ENCODE measurements around the gene TGIF1. TPM values are rescaled to one million over a fixed set of nuclear protein-coding genes. Genes with fewer than 3 reads are reported as not detected.

TGIF1 gene
- polyA plus RNA-seq, 3 donors = 32.2 to 109 (median 39.8) TPM

- intact Hi-C loops (cut with micrococcal nuclease) = no loop called here
- peaks cover 1 to 4% (median 1%) of the 10 kb centered on the region in 3 donors for H3K27me3 Mint-ChIP-seq (ENCODE audit: low read depth in 3 of 3)
- no peak overlapping the region for H3K27ac ChIP-seq (ENCODE audit: low read depth in 1 of 2, low read length in 2 of 2)
- H3K9ac ChIP-seq (ENCODE audit: insufficient read depth, low read length, poor library complexity, severe bottlenecking) = no peak overlapping the region
- H3K4me2 ChIP-seq (replicated peaks; ENCODE audit: extremely low read depth, low read length, poor library complexity, severe bottlenecking) = no peak overlapping the region
- 93% methylated on average over 5 of the region's 9 CpGs for WGBS (ENCODE audit: insufficient coverage)
- no peak overlapping the region for H3K4me3 ChIP-seq (replicated peaks in 1 of 3; ENCODE audit: low read depth in 2 of 3, low read length in 3 of 3)
- no peaks in the 10 kb centered on the region for H3K79me2 ChIP-seq (ENCODE audit: insufficient read depth, low read length)
- H2AFZ ChIP-seq (ENCODE audit: insufficient read depth, low read depth, low read length, poor library complexity, severe bottlenecking) = no peak overlapping the region
- H3K27ac Mint-ChIP-seq = peak overlapping the region in 1 of 7 donors; percentile 14
- peaks cover 7 to 14% of the 10 kb centered on the region in 2 donors for H3K4me1 ChIP-seq (ENCODE audit: control insufficient read depth in 1 of 2, insufficient read depth in 2 of 2, low read length in 2 of 2)
- no peak overlapping the region for H3K4me3 Mint-ChIP-seq
- no peaks in the 10 kb centered on the region for H3K9me3 ChIP-seq (replicated peaks in 1 of 2; ENCODE audit: control insufficient read depth in 1 of 2, insufficient read depth in 1 of 2, low read length in 2 of 2)
- no peaks in the 10 kb centered on the region for H3K27me3 ChIP-seq (ENCODE audit: control insufficient read depth in 2 of 2, insufficient read depth in 2 of 2, low read length in 2 of 2)
- no peaks in the 10 kb centered on the region for H3K36me3 Mint-ChIP-seq
- no peaks in the 10 kb centered on the region for H3K9me3 Mint-ChIP-seq
- peaks cover 18% of the 10 kb centered on the region for H3K4me1 Mint-ChIP-seq
- DNase-seq = no peak
- no peak for TF ChIP-seq CTCF (IDR thresholded peaks at IDR 0.05)
- no peaks in the 10 kb centered on the region for H3K36me3 ChIP-seq (replicated peaks in 1 of 2; ENCODE audit: control insufficient read depth in 1 of 2, insufficient read depth in 2 of 2, low read length in 2 of 2)
- H4K20me1 ChIP-seq (ENCODE audit: insufficient read depth, low read length) = no peaks in the 10 kb centered on the region
These were observed 18.2 kb downstream of the TGIF1 start for GRCh38 chr18:3468066-3468705.

- Histone ChIP-seq H3K9me3 (replicated peaks in 1 of 2; ENCODE audit: control insufficient read depth in 1 of 2, insufficient read depth in 1 of 2, low read length in 2 of 2) (no peaks in the 10 kb centered on the region), H3K79me2 (ENCODE audit: insufficient read depth, low read length) (no peaks in the 10 kb centered on the region), H3K4me3 (replicated peaks in 1 of 3; ENCODE audit: low read depth in 2 of 3, low read length in 3 of 3) (no peak overlapping the region), H3K4me2 (replicated peaks; ENCODE audit: extremely low read depth, low read length, poor library complexity, severe bottlenecking) (no peak overlapping the region), H4K20me1 (ENCODE audit: insufficient read depth, low read length) (no peaks in the 10 kb centered on the region), H3K36me3 (replicated peaks in 1 of 2; ENCODE audit: control insufficient read depth in 1 of 2, insufficient read depth in 2 of 2, low read length in 2 of 2) (no peaks in the 10 kb centered on the region), H3K27me3 (ENCODE audit: control insufficient read depth in 2 of 2, insufficient read depth in 2 of 2, low read length in 2 of 2) (no peaks in the 10 kb centered on the region), H2AFZ (ENCODE audit: insufficient read depth, low read depth, low read length, poor library complexity, severe bottlenecking) (no peak overlapping the region), H3K27ac (ENCODE audit: low read depth in 1 of 2, low read length in 2 of 2) (no peak overlapping the region), H3K4me1 (ENCODE audit: control insufficient read depth in 1 of 2, insufficient read depth in 2 of 2, low read length in 2 of 2) (peaks cover 7 to 14% of the 10 kb centered on the region in 2 donors), H3K9ac (ENCODE audit: insufficient read depth, low read length, poor library complexity, severe bottlenecking) (no peak overlapping the region)
- Mint-ChIP-seq H3K4me1 (peaks cover 18% of the 10 kb centered on the region), H3K4me3 (no peak overlapping the region), H3K36me3 (no peaks in the 10 kb centered on the region), H3K27ac (no peak overlapping the region), H3K27me3 (ENCODE audit: low read depth in 3 of 3) (peaks cover 1 to 4% (median 1%) of the 10 kb centered on the region in 3 donors), H3K9me3 (no peaks in the 10 kb centered on the region)
- 100% methylated on average over 3 of the region's 8 CpGs for WGBS (ENCODE audit: insufficient coverage)
- TF ChIP-seq CTCF (IDR thresholded peaks at IDR 0.05) = no peak
- intact Hi-C loops (cut with micrococcal nuclease) = no loop called here
- peak in 1 of 3 donors; percentile 25 for DNase-seq
These were observed 18.9 kb downstream of the TGIF1 start for GRCh38 chr18:3468833-3469232.

Data from CD14-positive monocyte (primary cell).